Measurements from ENCODE around the gene HYAL1. TPM values are rescaled to one million over a fixed set of nuclear protein-coding genes. Genes with fewer than 3 reads are reported as not detected.

The HYAL1 gene
- total RNA-seq, 1 experiment from 2014 or later, result 1.5 TPM

DNA sequence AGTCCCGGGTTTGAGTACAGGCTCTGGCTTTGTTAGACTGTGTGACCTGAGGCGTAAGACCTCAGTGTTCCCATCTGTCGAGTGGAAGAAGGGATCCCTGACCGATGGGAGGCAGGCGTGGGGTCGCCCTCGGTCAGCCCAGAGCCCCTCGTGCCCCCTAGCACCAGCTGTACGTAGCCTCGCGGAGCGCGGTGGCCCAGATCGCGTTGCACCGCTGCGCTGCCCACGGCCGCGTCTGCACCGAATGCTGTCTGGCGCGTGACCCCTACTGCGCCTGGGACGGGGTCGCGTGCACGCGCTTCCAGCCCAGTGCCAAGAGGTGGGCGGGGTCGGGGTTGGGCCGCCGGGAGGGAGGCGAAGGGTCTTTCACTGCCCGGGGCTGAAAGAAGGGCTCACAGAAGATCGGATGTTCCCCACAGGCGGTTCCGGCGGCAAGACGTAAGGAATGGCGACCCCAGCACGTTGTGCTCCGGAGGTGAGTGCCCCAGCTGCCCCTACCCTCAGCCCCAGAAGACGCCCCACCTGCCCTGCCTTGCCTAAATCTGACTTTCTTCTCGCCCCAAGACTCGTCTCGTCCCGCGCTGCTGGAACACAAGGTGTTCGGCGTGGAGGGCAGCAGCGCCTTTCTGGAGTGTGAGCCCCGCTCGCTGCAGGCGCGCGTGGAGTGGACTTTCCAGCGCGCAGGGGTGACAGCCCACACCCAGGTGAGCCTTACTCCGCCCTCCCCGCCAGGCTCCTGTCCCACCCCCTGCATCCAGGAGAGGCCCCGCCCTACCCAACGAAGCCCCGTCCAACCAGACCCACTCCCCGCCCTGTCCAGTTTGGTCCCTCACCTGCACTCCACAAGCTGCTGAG is 28.0 kb downstream of the HYAL1 start:
- Mint-ChIP-seq H3K4me3 (ENCODE audit: low read depth, unreplicated experiment) (no peak overlapping the region), H3K27ac (ENCODE audit: unreplicated experiment) (no peak overlapping the region), H3K9me3 (ENCODE audit: low read depth, unreplicated experiment) (no peaks in the 10 kb centered on the region), H3K36me3 (ENCODE audit: insufficient read depth, unreplicated experiment) (peaks cover 22% of the 10 kb centered on the region), H3K27me3 (ENCODE audit: unreplicated experiment) (no peaks in the 10 kb centered on the region), H3K4me1 (ENCODE audit: low read depth, unreplicated experiment) (peaks cover 19% of the 10 kb centered on the region)
- intact Hi-C loops (cut with micrococcal nuclease; ENCODE audit: unreplicated experiment), result loop anchor here (10.0 kb wide), 1 partner anchor 49 kb away; the partner anchor contains the start of genes HYAL2 and TUSC2
- BruUV-seq (replicated peaks), result no TSS peak
- CTCF ChIA-PET, result no interaction called here
- no peak for DNase-seq
- TF ChIP-seq, protein P1, sequence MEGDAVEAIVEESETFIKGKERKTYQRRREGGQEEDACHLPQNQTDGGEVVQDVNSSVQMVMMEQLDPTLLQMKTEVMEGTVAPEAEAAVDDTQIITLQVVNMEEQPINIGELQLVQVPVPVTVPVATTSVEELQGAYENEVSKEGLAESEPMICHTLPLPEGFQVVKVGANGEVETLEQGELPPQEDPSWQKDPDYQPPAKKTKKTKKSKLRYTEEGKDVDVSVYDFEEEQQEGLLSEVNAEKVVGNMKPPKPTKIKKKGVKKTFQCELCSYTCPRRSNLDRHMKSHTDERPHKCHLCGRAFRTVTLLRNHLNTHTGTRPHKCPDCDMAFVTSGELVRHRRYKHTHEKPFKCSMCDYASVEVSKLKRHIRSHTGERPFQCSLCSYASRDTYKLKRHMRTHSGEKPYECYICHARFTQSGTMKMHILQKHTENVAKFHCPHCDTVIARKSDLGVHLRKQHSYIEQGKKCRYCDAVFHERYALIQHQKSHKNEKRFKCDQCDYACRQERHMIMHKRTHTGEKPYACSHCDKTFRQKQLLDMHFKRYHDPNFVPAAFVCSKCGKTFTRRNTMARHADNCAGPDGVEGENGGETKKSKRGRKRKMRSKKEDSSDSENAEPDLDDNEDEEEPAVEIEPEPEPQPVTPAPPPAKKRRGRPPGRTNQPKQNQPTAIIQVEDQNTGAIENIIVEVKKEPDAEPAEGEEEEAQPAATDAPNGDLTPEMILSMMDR (IDR thresholded peaks at IDR 0.05; ENCODE audit: unreplicated experiment), result no peak

GRCh38 chr3:50274371-50275104 is 28.8 kb downstream of the HYAL1 start:
- BruUV-seq (replicated peaks), result no TSS peak
- DNase-seq, result peak; percentile 57
- Mint-ChIP-seq H3K27me3 (ENCODE audit: unreplicated experiment) (no peaks in the 10 kb centered on the region), H3K27ac (ENCODE audit: unreplicated experiment) (peak overlapping the region; percentile 34), H3K4me3 (ENCODE audit: low read depth, unreplicated experiment) (no peak overlapping the region), H3K36me3 (ENCODE audit: insufficient read depth, unreplicated experiment) (peaks cover 31% of the 10 kb centered on the region), H3K9me3 (ENCODE audit: low read depth, unreplicated experiment) (no peaks in the 10 kb centered on the region), H3K4me1 (ENCODE audit: low read depth, unreplicated experiment) (peaks cover 28% of the 10 kb centered on the region)
- CTCF ChIA-PET, result no interaction called here
- intact Hi-C loops (cut with micrococcal nuclease; ENCODE audit: unreplicated experiment), result loop anchor here (10.0 kb wide), 1 partner anchor 50 kb away; the partner anchor contains the start of genes HYAL2 and TUSC2
- TF ChIP-seq, protein P1 (IDR thresholded peaks at IDR 0.05; ENCODE audit: unreplicated experiment), result peak; percentile 65

DNA sequence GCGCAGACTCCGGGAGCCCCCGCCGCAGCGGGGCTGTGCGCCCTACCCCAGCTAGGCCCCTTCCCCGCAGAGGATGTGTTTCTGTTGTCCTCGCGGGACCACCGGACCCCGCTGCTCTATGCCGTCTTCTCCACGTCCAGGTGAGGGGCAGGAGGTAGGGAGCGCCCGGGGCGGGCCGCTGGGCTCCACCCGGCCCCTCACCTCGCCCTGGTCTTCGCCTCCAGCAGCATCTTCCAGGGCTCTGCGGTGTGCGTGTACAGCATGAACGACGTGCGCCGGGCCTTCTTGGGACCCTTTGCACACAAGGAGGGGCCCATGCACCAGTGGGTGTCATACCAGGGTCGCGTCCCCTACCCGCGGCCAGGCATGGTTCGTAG is 29.7 kb downstream of the HYAL1 start:
- peak overlapping the region; percentile 32 for H3K27ac Mint-ChIP-seq (ENCODE audit: unreplicated experiment)
- DNase-seq, result no peak
- CTCF ChIA-PET, result no interaction called here

More for the DNA sequence above, 29.7 kb downstream of the HYAL1 start:
- TF ChIP-seq, protein P1 (IDR thresholded peaks at IDR 0.05; ENCODE audit: unreplicated experiment), result no peak
- intact Hi-C loops (cut with micrococcal nuclease; ENCODE audit: unreplicated experiment), result loop anchor here (1.0 to 10.0 kb wide), 4 partner anchors 46 to 153 kb away; partner anchors contain the start of genes HYAL2 and TUSC2
- Mint-ChIP-seq H3K36me3 (ENCODE audit: insufficient read depth, unreplicated experiment) (peaks cover 39% of the 10 kb centered on the region), H3K9me3 (ENCODE audit: low read depth, unreplicated experiment) (no peaks in the 10 kb centered on the region), H3K27me3 (ENCODE audit: unreplicated experiment) (no peaks in the 10 kb centered on the region), H3K4me3 (ENCODE audit: low read depth, unreplicated experiment) (peak overlapping the region; percentile 63), H3K4me1 (ENCODE audit: low read depth, unreplicated experiment) (peaks cover 36% of the 10 kb centered on the region)
- no TSS peak for BruUV-seq (replicated peaks)
